Stimulated activated CD4-positive, alpha-beta T cell treated with anti-CD3 and anti-CD28 coated beads, Interleukin-4, amount 100 ng/mL, for 4 hours (primary cell): ENCODE measurements around the gene SLC10A2.
"Not testable (repeated sequence)": the region's sequence is repeated elsewhere in the genome, so short reads cannot be mapped to it uniquely, and the experiment has no call there.

ENCODE experiments used
- DNase-seq, 2 experiments: peaks; one replicate each; pipeline ENCODE4 v3.0.0-alpha.2; 2020

Gene SLC10A2

GRCh38 chr13:103066079-103066780 is at the start of gene SLC10A2:
TSS of gene SLC10A2 (minus strand) at chr13:103066417. CDS start at chr13:103066249, 168 bp downstream.
- no peak for DNase-seq

DNA sequence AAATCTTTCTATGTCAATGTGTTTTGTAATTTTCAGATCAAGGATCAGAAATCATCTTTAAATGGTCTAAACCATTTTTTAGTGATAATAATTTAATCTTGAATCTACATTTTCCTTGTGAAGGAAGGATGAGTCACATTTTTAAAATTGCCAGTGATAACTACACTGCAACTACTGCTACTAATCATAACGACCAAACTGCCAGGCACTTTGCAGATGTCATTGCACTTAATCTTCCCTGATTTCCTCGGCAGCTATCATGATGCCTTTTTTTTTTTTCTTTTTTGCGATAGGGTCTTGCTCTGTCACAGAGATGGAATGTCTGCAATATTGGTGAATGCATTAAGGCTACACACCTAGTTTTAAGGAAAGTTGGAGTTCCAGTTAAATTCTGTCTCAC is 41.4 kb upstream of the SLC10A2 start:
- DNase-seq = no peak

GRCh38 chr13:103104340-103104739 is 38.1 kb upstream of the SLC10A2 start:
- no peak for DNase-seq

DNA sequence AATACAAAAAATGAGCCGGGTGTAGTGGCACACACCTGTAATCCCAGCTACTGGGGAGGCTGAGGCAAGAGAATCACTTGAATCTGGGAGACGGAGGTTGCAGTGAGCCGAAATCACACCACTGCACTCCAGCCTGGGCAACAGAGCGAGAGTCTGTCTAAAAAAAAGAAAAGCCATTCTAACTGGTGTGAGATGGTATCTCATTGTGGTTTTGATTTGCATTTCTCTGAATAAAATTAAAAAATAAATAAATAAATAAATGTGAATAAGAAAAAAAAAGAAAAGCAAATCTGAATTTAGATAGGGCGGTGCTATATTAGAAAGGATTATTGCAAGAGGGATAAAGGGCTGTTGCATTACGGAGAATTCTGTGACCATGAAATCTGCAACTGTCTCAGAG is 37.2 kb upstream of the SLC10A2 start:
- not testable (repeated sequence) for DNase-seq

DNA sequence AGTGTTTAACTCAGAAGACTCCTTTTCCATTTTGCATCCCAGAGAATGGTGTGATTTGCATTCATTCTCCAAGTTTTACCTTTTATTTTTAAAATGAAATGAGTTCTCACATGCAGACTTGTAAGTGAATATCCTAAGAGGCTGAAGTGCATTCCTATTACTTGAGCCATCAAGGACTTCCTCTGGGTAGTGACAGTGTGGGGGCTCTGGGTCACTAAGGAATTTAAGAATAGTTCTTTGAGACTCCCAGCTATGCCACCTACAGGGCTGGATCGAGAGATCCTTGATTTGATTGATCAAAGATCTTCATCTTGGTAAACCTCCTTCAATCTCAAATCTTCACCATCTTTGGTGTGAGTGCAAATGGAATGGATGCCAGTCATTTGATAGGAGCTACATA is 36.3 kb upstream of the SLC10A2 start:
- DNase-seq = no peak

GRCh38 chr13:103101901-103102300 is 35.7 kb upstream of the SLC10A2 start:
- DNase-seq = no peak

DNA sequence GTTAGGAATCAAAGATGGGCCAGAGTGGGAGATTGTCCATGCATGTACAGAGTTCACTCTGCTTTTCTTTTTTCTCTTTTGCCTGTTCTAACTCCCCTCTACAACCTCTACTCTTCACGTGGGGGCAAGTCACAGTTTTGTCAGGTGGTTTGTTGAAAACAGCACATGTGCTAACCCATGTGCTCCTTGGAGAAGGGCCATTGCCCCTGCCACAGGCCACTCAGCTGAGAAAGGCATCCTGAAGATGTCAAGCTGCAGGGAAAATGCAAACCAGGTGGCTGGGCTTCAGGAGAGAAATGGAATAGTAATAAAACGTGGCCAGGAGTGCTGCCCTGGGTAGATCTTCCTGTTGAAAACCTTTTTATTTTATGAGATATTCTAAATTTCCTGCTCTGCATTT is 35.3 kb upstream of the SLC10A2 start:
- no peak for DNase-seq

DNA sequence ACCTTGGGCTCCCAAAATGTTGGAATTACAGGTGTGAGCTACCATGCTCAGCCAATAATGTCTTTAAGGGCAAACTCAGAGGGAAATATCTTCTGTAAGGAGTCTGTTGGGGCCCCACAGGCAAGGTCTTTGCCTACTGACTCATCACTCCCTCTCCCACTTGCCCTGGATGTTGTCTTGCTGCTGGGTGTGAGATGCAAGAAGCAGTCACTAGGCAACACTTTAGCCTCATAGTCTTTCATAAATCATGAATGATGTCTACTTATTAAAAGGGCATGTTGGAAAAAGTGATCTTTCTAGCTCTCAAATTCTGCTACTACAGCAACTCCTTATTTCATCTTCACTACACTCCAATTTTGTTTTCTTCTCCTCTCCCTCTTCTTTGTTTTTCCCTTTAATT is 34.6 kb upstream of the SLC10A2 start:
- DNase-seq = no peak

DNA sequence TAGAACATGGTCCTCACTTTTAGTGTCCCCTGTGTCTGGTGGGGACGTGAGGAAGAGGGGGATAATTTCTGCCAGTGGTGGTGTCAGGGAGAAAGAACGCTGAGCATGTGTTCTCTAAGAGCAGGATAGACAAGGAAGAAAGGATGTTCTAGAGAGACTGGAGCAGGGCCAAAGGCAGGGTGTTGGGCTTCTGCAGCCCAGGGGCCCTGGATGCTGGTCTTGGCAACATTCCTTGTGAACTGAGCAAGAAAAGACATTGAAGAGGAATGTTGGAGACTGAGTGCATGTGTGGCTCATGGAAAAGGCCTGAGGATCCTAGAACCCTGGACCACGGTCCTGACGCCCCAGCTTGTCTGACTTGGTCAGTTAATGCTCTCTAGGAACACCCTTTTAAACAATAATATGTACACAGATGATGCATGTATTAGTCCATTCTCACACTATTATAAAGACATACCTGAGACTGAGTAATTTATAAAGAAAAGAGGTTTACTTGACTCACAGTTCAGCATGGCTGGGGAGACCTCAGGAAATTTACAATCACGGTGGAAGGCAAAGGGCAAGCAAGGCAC is 33.6 kb upstream of the SLC10A2 start:
- no peak for DNase-seq

DNA sequence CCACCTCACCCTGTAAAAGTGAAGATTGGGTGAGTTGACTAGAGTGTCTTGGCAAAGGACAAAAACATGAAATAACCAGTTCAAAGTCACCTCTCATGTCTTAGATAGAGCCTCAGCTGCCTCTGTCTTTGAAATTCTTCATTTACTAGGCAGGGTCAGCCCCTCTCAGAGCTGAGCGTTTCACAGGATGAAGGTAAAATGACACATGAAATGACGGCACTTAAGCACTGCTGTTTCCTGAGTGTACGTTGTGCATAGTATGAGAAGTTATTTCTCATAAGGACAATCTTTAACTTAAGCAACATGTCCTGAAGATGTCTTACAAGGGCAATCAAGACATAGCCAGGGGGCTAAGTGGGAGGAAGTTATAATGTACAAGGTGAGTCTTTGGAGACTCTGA is 32.3 kb upstream of the SLC10A2 start:
- no peak for DNase-seq

DNA sequence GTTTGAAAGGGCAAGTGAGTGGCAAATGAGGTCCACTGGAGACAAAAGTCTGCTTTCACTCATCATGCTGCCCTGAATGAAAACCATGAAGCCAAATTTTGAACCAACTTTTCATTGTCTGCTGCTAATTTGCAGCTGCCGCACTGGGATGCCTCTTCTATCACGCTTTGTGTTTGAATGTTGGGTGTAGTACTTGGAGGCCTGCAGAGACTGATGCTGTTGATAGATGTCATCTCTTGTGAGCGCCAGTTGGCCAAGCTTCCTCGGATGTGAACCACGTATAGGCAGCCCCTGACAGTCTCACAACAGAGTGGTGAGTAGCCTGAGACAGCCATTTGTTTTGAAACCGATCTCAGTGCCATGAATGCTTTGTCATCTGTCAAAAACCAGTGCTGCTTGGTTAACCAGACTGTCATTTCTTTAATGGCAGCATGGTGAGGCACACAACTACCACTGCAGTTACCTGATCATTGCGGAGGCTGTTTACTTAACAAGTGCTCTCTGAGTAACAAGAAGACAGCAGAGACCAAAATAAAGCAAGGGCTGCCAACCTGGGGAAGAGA is 31.2 kb upstream of the SLC10A2 start:
- DNase-seq = no peak

DNA sequence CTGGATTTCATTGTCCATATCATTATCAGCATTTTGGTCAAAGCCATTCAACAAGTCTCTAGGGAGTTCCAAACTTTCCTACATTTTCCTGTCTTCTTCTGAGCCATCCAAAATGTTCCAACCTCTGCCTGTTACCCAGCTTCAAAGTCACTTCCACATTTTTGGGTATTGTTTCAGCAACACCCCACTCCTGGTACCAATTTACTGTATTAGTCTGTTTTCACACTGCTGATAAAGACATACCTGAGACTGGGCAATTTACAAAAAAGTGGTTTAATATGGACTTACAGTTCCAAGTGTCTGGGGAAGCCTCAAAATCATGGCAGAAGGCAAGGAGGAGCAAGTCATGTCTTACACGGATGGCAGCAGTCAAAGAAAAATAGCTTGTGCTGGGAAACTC is 27.4 kb upstream of the SLC10A2 start:
- not testable (repeated sequence) for DNase-seq

DNA sequence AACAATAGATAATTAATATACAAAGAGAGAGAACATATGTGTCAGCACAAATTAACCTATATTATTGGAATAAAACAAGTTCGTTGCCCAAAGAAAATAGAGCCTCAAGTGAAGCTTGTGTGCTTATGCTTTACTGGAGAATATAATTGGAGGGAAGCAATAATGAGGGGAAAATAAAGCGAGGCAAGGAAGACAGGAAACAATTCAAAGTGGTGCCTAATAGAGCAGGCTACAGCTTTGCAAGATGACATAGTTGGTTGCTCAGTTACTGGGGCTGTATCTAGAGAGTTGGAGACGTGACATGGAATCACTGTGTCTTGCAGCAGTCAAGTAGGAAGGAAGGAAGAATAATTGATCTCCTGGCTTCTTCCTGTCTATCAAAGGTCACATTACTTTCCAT is 21.1 kb upstream of the SLC10A2 start:
- DNase-seq = no peak

DNA sequence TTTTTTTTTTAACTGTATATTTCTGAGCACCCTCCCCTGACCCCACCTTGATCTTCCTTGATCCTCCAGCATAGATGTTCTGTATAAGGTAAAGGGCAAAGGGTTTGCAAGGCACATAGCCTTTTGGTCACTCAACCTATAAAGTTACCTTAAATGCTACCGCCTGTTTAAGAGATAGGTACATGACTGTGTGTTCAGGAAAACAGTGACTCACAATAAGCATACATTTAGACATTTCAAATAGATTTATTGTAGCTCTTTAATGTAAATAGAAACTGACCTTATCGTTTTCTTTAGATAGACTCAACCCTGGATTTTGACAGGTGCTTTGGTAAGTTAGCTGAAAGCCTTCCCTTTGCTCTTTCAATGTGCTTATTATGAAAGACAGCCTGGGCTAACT is 15.2 kb upstream of the SLC10A2 start:
- DNase-seq = no peak

GRCh38 chr13:103078158-103078557 is 11.9 kb upstream of the SLC10A2 start:
- no peak for DNase-seq

- no peak for DNase-seq
Observed at GRCh38 chr13:103068836-103069235, 2.6 kb upstream of the SLC10A2 start.

DNA sequence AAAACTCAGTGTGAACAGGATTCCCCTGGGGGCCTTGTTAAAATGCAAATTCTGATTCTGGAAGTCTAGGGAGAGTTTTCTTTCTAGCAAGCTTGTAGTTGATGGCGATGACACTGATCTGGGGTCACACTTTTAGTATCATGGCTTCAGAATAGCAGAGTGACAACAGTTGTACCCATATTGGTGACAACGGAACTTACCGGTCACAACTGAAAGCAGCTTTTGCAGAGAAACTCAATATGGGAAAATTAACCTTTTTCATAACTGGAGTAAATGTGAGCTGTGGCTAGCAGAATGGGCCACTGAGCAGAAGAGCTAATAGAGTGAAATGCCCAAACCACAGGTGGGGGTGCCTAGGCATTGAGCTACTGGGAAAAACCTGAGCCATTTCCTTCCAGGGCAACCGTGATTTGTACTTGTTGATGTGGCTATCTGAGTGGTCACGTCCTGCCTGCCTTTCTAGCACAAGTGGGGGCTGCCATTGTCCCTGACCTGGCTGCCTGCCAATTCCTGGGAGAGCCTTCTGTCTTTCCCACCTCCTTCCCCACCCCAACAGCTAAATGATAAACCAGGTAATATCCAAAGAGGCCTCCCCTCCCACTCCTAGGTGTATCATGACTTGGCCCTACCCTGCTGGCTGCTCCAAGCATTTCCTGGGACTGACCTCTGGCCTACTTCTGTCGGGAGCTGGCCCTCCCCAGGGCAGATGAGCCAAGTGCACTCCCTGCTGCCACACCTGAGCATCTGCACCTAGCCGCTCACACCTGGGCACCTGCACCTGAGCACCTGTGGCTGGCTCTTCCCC is 1.7 kb upstream of the SLC10A2 start:
- no peak for DNase-seq

- DNase-seq = no peak
Observed at GRCh38 chr13:103066781-103067345, 646 bp upstream of the SLC10A2 start.

GRCh38 chr13:103063376-103063775 is 2.8 kb downstream of the SLC10A2 start:
- DNase-seq = no peak

DNA sequence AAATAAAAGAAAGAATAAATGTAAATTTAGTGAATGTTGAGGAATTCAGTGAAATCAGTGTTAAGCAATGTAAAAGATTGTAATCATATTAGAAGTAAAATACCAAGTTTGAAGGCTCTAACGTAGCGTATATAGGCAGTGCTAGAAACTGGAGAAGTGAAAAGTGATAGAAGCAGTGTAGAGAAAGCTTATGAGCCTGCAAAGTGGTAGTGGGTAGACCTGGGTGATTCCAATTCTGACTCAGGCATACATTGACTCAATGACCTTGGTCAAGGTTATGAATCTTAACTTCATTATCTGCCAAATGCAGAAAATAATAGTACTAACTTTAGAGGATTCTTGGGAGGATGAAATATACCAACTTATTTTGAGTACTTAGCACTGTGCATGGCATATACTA is 4.1 kb downstream of the SLC10A2 start:
- no peak for DNase-seq

DNA sequence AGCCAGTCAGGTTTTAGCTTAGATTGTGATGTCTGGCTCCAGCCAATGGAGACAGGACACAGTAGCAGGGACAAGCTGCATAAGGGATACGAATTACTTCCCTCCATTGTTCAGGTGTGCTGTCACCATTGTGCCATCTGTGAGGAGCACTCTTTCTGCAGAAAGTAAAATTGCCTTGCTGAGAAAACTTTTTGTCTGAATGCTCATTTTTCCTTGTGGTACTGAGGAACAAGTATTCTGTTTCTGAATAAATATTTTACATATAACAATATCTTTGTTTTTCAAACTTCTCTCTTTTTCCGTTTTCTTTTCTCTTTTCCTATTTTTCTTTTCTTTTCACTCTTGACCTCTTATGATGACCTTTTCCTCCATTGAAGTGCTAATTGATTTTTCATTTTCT is 10.2 kb downstream of the SLC10A2 start:
- no peak for DNase-seq

DNA sequence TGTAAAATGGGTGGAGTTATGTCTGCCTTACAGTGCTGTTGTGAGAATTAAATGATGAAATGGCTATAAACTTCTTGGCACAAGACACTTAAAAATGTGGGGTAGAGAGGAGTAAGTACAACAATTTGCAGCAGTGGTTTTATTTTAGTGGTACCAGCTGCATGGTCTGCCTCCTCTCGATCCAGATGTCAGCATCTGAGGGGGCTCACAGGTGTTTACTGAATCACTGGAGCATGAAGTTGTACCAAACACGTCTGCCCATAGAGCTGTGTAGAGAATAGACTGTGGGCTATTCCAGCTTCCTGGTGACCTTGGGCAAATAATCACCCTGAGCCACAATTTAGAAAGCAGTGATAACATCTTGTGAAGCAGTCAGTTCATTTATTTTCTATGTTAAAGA is 11.1 kb downstream of the SLC10A2 start:
- DNase-seq = no peak

DNA sequence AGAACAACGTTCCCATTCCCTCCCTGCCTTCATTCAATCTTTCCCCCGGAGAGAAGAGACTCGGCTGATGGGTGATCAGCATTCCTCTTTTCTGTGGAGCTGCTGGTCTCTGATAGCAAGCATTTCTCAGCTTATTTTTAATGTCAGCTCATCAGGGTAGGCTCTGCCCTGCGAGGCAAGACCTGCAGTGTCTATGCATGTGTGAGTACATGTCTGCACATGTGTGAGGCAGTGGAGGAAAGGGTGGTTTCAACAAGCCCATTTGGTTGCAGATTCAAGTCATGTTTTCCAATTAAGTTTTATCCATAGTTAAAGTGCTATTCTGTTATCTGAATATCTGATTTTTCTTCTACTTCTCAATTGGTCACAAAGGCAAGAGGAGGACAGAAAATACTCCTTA is 19.5 kb downstream of the SLC10A2 start:
- no peak for DNase-seq

- DNase-seq = no peak
Observed at GRCh38 chr13:103044056-103044455, 22.2 kb downstream of the SLC10A2 start.
